WTC11 (cell line): ENCODE data around the gene DZANK1. TPM values are rescaled to one million over a fixed set of nuclear protein-coding genes. Genes with fewer than 3 reads are reported as not detected.

ENCODE experiments used
- ATAC-seq: fragments of 200-7000 bp; cut with Tn5 transposase; 2 replicates; pipeline ENCODE4 v1.10.0; 2021; ENCODE audit warnings: mild to moderate bottlenecking, moderate library complexity
- CTCF ChIA-PET: fragments of 300-600 bp; sonication (Branson Sonifier 250); formaldehyde crosslinking; loops from one replicate; lab custom pipeline; 2021; ENCODE audit warnings: antibody characterized with exemption; lab: Charles Lee
- POLR2A ChIA-PET: fragments of 350-600 bp; sonication (Branson Sonifier 250); formaldehyde crosslinking; loops from one replicate; lab custom pipeline; 2021; ENCODE audit warnings: antibody characterized with exemption; lab: Charles Lee
- DNase-seq: peaks from one replicate; pipeline ENCODE4 v3.0.0; 2021; ENCODE audit warnings: low spot score
- H3K27ac Mint-ChIP-seq: 2 replicates; pipeline ENCODE4 v1.8.0; 2021; ENCODE audit warnings: mixed read lengths
- H3K27me3 Mint-ChIP-seq: 2 replicates; pipeline ENCODE4 v1.8.0; 2021; ENCODE audit warnings: low read depth, mild to moderate bottlenecking, moderate library complexity, mixed read lengths
- H3K36me3 Mint-ChIP-seq: 2 replicates; pipeline ENCODE4 v1.8.0; 2021; ENCODE audit warnings: mixed read lengths
- H3K4me1 Mint-ChIP-seq: 2 replicates; pipeline ENCODE4 v1.8.0; 2022; ENCODE audit warnings: mixed read lengths
- H3K4me3 Mint-ChIP-seq: 2 replicates; pipeline ENCODE4 v1.8.0; 2021; ENCODE audit warnings: mild to moderate bottlenecking, moderate library complexity, mixed read lengths
- H3K9me3 Mint-ChIP-seq: 2 replicates; pipeline ENCODE4 v1.8.0; 2021; ENCODE audit warnings: mixed read lengths
- ARID4B ChIP-seq: sonication (generic); formaldehyde crosslinking; IDR thresholded peaks from 2 replicates; pipeline ENCODE4 v1.8.0; 2023; ENCODE audit warnings: missing genetic modification reagents, mild to moderate bottlenecking, borderline replicate concordance
- ATF2 ChIP-seq: sonication (generic); formaldehyde crosslinking; IDR thresholded peaks from 2 replicates; pipeline ENCODE4 v1.8.1; 2022; ENCODE audit warnings: low read depth, missing genetic modification reagents, borderline replicate concordance
- CBFB ChIP-seq: sonication (generic); formaldehyde crosslinking; IDR thresholded peaks from 2 replicates; pipeline ENCODE4 v1.8.1; 2022; ENCODE audit warnings: mild to moderate bottlenecking, low read depth, missing genetic modification reagents
- FOXJ3 ChIP-seq: sonication (generic); formaldehyde crosslinking; IDR thresholded peaks from 2 replicates; pipeline ENCODE4 v1.9.0; 2021; ENCODE audit warnings: missing genetic modification reagents, mild to moderate bottlenecking, borderline replicate concordance
- MLX ChIP-seq: sonication (generic); formaldehyde crosslinking; IDR thresholded peaks from 2 replicates; pipeline ENCODE4 v1.8.1; 2023; ENCODE audit warnings: mild to moderate bottlenecking, missing genetic modification reagents, moderate library complexity
- MXD4 ChIP-seq: fragments of 250-450 bp; sonication (Bioruptor Pico); IDR thresholded peaks from 2 replicates; pipeline ENCODE4 v1.8.0; 2021; ENCODE audit warnings: mild to moderate bottlenecking, moderate library complexity, borderline replicate concordance
- NFATC4 ChIP-seq: fragments of 250-450 bp; sonication (Bioruptor Pico); IDR thresholded peaks from 2 replicates; pipeline ENCODE4 v1.9.0; 2021; ENCODE audit warnings: mild to moderate bottlenecking
- PRRX2 ChIP-seq: fragments of 250-450 bp; sonication (Bioruptor Pico); IDR thresholded peaks from 2 replicates; pipeline ENCODE4 v1.8.0; 2021; ENCODE audit warnings: mild to moderate bottlenecking
- SMAD3 ChIP-seq: sonication (generic); formaldehyde crosslinking; IDR thresholded peaks from 2 replicates; pipeline ENCODE4 v1.8.0; 2022; ENCODE audit warnings: missing genetic modification reagents, mild to moderate bottlenecking, borderline replicate concordance
- TEAD1 ChIP-seq: sonication (generic); formaldehyde crosslinking; IDR thresholded peaks from 2 replicates; pipeline ENCODE4 v1.8.0; 2022; ENCODE audit warnings: mild to moderate bottlenecking, missing genetic modification reagents
- USF2 ChIP-seq: sonication (generic); formaldehyde crosslinking; IDR thresholded peaks from 2 replicates; pipeline ENCODE4 v1.8.1; 2023; ENCODE audit warnings: mild to moderate bottlenecking, missing genetic modification reagents, moderate library complexity
- ZNF232 ChIP-seq: sonication (generic); formaldehyde crosslinking; IDR thresholded peaks from 2 replicates; pipeline ENCODE4 v1.8.0; 2022; ENCODE audit warnings: mild to moderate bottlenecking, missing genetic modification reagents
- ZNF416 ChIP-seq: fragments of 250-450 bp; sonication (Bioruptor Pico); IDR thresholded peaks from 2 replicates; pipeline ENCODE4 v1.9.0; 2021; ENCODE audit warnings: mild to moderate bottlenecking, inconsistent platforms
- ZNF425 ChIP-seq: fragments of 250-450 bp; sonication (Bioruptor Pico); conservative IDR thresholded peaks from 2 replicates; pipeline ENCODE4 v1.9.0; 2021; ENCODE audit warnings: mild to moderate bottlenecking
- ZSCAN18 ChIP-seq: fragments of 250-450 bp; sonication (Bioruptor Pico); IDR thresholded peaks from 2 replicates; pipeline ENCODE4 v2.1.2; 2022; ENCODE audit warnings: mild to moderate bottlenecking, moderate library complexity
- total RNA-seq: library from RNA; stranded (reverse); gene quantifications from 3 replicates; pipeline ENCODE4 v1.2.3, GENCODE V29; 2021

The DZANK1 gene
- total RNA-seq, 1 experiment from 2014 or later, result 6.1 TPM

GRCh38 chr20:18394363-18394762 is 72.5 kb downstream of the DZANK1 start (continued):
- TF ChIP-seq SMAD3, result no peak
- TF ChIP-seq ZSCAN18, result no peak
- no peak for TF ChIP-seq ARID4B
- no peak for TF ChIP-seq ZNF425 (CRISPR knock-in tag)
- no peak for TF ChIP-seq MLX (CRISPR knock-in tag)
- no peak for TF ChIP-seq TEAD1
- TF ChIP-seq USF2 (CRISPR knock-in tag), result no peak
- TF ChIP-seq MXD4 (CRISPR knock-in tag), result no peak
- no peak for TF ChIP-seq ZNF416
- no peak for TF ChIP-seq ATF2
- TF ChIP-seq CBFB (CRISPR knock-in tag), result no peak
- no peak for TF ChIP-seq NFATC4 (CRISPR knock-in tag)

- peaks cover 10% of the 10 kb centered on the region for H3K4me1 Mint-ChIP-seq
- TF ChIP-seq PRRX2 (CRISPR knock-in tag) (no peak), ZNF232 (CRISPR knock-in tag) (no peak), ZNF425 (CRISPR knock-in tag) (no peak), FOXJ3 (CRISPR knock-in tag) (no peak)
- no peak for DNase-seq
- H3K9me3 Mint-ChIP-seq, result no peaks in the 10 kb centered on the region
- H3K27ac Mint-ChIP-seq, result no peak overlapping the region
- ChIA-PET POLR2A (no interaction called here), CTCF (interaction anchor here (1.0 kb wide), 1 partner anchor 11 kb away, joined by 3 read pairs; no protein-coding TSS in a partner anchor)
- no peak for ATAC-seq
- no peak overlapping the region for H3K4me3 Mint-ChIP-seq
- H3K36me3 Mint-ChIP-seq, result 0 out of 2 replicates have a peak, but pooled peaks cover 2% of the 10 kb centered on the region
- H3K27me3 Mint-ChIP-seq, result no peaks in the 10 kb centered on the region
Observed at GRCh38 chr20:18391686-18392085, 75.1 kb downstream of the DZANK1 start.
